Duodenal mucosa (tissue), 2 donors: ENCODE measurements around the gene MAMDC4.
"Not testable (repeated sequence)": the region's sequence is repeated elsewhere in the genome, so short reads cannot be mapped to it uniquely, and the experiment has no call there.

Experiments used
- H3K27ac ChIP-seq: one replicate; pipeline ENCODE4 v1.7.0; 2013; ENCODE audit warnings: low read depth, low read length
- H3K27me3 ChIP-seq, 2 donors: one replicate each; pipeline ENCODE4 v1.7.0; 2013; ENCODE audit warnings: low read length in 2 of 2, control low read depth in 1 of 2; ENCODE audit not compliant: insufficient read depth in 2 of 2, control insufficient read depth in 1 of 2
- H3K36me3 ChIP-seq, 2 donors: one replicate each; pipeline ENCODE4 v1.7.0; 2013; ENCODE audit warnings: low read length in 2 of 2, control low read depth in 1 of 2; ENCODE audit not compliant: insufficient read depth in 2 of 2, control insufficient read depth in 1 of 2
- H3K4me1 ChIP-seq, 2 donors: one replicate each; pipeline ENCODE4 v1.7.0; 2013; ENCODE audit warnings: low read length in 2 of 2, control low read depth in 1 of 2; ENCODE audit not compliant: insufficient read depth in 2 of 2, control insufficient read depth in 1 of 2
- H3K4me3 ChIP-seq, 2 donors: one replicate each; pipeline ENCODE4 v1.7.0; 2013; ENCODE audit warnings: low read length in 2 of 2, low read depth in 1 of 2
- H3K9ac ChIP-seq, 2 donors: one replicate each; pipeline ENCODE4 v1.7.0; 2013; ENCODE audit warnings: low read length in 2 of 2, low read depth in 1 of 2
- H3K9me3 ChIP-seq, 2 donors: one replicate each; pipeline ENCODE4 v1.7.0; 2013; ENCODE audit warnings: low read length in 2 of 2, control low read depth in 1 of 2; ENCODE audit not compliant: control insufficient read depth in 1 of 2

Gene MAMDC4

DNA sequence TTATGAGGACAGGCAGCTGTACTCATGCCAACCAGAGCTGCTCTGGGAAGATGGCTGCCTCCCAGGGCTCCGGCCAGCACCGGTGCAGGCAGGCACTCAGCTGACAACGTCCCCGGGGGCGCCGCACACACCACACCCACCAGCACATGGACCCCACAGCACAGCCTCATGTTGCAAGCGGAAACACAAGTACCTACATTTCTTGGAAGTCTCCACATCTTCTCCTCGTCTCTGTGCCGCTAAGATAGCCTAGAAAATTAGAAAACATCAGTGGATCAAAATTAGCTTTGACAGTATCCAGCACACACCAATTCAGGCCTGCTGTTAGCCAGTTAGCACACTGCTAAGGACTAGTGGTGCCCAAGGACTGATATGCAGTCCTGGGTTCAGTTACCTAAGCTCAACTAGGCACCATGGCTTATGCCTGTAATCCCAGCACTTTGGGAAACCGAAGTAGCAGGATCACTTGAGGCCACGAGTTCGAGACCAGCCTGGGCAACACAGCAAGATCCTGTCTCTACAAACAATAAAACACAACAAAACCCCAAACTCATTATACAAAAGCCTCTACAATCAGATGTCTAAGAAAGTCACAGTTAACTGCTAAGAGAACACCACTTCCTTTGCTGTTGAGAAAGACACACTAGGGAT lies 11.6 kb downstream of the MAMDC4 start:
- Histone ChIP-seq H3K9ac (no peak overlapping the region), H3K4me1 (peaks cover 31 to 54% of the 10 kb centered on the region in 2 donors)

DNA sequence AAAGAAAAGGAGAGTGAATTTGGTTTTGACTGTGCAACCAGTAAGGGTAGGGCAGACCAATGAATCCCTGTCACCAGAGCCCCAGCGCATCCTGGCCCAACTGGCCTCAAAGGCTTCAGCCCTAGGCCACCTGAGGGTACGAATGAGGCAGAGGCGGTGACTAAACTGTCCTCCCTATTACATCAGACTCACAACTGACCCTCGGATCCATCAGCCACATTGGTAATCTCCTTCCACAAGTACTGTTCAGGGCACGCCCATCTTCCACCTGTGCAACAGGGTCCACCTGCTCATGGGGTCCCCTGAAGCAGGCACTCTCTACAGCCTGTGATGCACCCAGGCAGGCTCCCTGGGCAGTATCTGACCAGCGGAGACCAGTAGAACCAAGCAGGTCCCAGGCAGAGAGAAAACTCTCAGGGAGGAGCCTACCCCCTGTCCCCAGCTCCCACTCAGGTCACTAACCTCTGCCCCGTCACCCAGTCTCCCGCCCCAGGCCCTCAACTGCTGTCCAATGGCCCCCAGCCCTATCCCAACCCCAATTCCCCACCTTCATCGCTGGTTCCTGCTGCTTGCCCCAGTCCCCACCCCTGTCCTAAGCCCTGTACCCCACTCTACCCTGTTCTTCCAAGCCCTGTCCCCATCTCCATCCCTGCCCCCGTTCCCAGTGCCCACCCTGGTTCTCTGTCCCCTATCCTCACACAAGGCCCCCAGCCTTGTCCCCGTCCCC lies 13.1 kb downstream of the MAMDC4 start:
- peak overlapping the region; percentile 75 to 84 for H3K4me3 ChIP-seq
- peak overlapping the region; percentile 70 to 81 for H3K9ac ChIP-seq
- no peaks in the 10 kb centered on the region for H3K9me3 ChIP-seq
- peak overlapping the region; percentile 74 for H3K27ac ChIP-seq
- peaks cover 20 to 40% of the 10 kb centered on the region in 2 donors for H3K4me1 ChIP-seq
- H3K36me3 ChIP-seq, result peaks cover 22 to 36% of the 10 kb centered on the region in 2 donors
- H3K27me3 ChIP-seq, result no peaks in the 10 kb centered on the region

More for the DNA sequence above, 11.6 kb downstream of the MAMDC4 start:
- Histone ChIP-seq H3K36me3 (peaks cover 22 to 36% of the 10 kb centered on the region in 2 donors), H3K27me3 (no peaks in the 10 kb centered on the region), H3K27ac (no peak overlapping the region), H3K4me3 (no peak overlapping the region), H3K9me3 (no peaks in the 10 kb centered on the region)

DNA sequence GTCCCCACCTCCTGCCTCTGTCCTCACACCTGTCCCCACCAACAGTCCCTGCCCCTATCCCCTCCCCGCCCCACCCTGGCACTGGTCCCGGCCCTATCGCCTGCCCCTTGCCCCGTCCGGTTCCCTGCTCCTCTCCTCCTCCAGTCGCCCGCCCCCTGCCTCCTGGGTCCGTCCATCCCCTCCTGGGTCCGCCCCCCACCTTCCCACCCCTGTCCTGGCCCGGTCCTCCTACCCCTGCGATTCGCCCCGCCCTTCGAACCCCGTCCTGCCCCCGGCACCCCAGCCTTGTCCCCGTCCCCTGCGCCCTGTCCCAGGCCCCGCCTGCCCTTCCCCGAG lies 13.6 kb downstream of the MAMDC4 start:
- peaks cover 16 to 36% of the 10 kb centered on the region in 2 donors for H3K4me1 ChIP-seq
- H3K27ac ChIP-seq, result peak overlapping the region; percentile 84
- no peaks in the 10 kb centered on the region for H3K27me3 ChIP-seq
- H3K36me3 ChIP-seq, result peaks cover 22 to 33% of the 10 kb centered on the region in 2 donors
- no peaks in the 10 kb centered on the region for H3K9me3 ChIP-seq
- peak overlapping the region; percentile 75 to 84 for H3K4me3 ChIP-seq
- peak overlapping the region; percentile 70 to 81 for H3K9ac ChIP-seq

DNA sequence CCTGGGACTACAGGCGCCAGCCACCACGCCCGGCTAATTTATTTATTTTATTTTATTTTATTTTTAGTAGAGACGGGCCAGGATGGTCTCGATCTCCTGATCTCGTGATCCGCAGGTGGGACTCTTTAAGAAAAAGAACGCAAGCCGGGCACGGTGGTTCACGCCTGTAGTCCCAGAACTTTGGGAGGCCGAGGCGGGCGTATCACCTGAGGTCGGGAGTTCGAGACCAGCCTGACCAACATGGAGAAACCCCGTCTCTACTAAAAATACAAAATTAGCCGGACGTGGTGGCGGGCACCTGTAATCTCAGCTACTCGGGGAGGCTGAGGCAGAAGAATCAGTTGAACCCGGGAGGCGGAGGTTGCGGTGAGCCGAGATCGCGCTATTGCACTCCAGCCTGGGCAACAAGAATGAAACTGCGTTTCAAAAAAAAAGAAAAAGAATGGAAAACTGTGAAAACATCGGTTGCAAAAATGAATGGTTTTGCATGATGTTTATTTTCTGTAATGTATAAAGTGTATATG lies 14.8 kb downstream of the MAMDC4 start:
- Histone ChIP-seq H3K9ac (peak overlapping the region in 1 of 2 donors; percentile 12), H3K4me1 (peaks cover 10 to 27% of the 10 kb centered on the region in 2 donors), H3K4me3 (peak overlapping the region in 1 of 2 donors; percentile 57), H3K36me3 (peaks cover 19 to 21% of the 10 kb centered on the region in 2 donors)
- not testable (repeated sequence) for H3K9me3 ChIP-seq, H3K27me3 ChIP-seq, H3K27ac ChIP-seq

GRCh38 chr9:136867480-136867879 lies 15.3 kb downstream of the MAMDC4 start:
- peaks cover 10 to 27% of the 10 kb centered on the region in 2 donors for H3K4me1 ChIP-seq
- H3K27ac ChIP-seq, result no peak overlapping the region
- no peak overlapping the region for H3K4me3 ChIP-seq

DNA sequence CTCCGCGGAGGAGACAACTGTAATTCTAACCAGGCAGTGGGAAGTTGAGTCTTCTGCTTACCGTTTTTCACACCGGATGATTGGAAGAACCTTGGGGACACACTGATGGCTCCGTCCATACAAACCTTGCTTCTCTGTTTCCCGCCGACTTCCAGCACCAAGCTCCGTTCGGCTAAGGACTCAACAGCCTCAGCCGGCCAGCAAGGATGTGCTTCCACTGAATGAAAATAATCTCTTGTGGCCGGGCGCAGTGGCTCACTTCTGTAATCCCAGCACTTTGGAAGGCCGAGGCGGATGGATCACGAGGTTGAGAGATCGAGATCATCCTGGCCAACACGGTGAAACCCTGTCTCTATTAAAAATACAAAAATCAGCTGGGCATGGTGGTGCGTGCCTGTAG lies 15.8 kb downstream of the MAMDC4 start:
- H3K4me3 ChIP-seq, result no peak overlapping the region
- H3K36me3 ChIP-seq, result peaks cover 9 to 12% of the 10 kb centered on the region in 2 donors
- no peak overlapping the region for H3K27ac ChIP-seq
- H3K9me3 ChIP-seq, result peaks cover 0 to 5% of the 10 kb centered on the region in 2 donors
- no peak overlapping the region for H3K9ac ChIP-seq
- no peaks in the 10 kb centered on the region for H3K27me3 ChIP-seq
- H3K4me1 ChIP-seq, result peaks cover 10 to 27% of the 10 kb centered on the region in 2 donors

More at GRCh38 chr9:136867480-136867879, 15.3 kb downstream of the MAMDC4 start:
- Histone ChIP-seq H3K36me3 (peaks cover 14 to 16% of the 10 kb centered on the region in 2 donors), H3K27me3 (no peaks in the 10 kb centered on the region), H3K9ac (no peak overlapping the region), H3K9me3 (peaks cover 0 to under 1% of the 10 kb centered on the region in 2 donors)

DNA sequence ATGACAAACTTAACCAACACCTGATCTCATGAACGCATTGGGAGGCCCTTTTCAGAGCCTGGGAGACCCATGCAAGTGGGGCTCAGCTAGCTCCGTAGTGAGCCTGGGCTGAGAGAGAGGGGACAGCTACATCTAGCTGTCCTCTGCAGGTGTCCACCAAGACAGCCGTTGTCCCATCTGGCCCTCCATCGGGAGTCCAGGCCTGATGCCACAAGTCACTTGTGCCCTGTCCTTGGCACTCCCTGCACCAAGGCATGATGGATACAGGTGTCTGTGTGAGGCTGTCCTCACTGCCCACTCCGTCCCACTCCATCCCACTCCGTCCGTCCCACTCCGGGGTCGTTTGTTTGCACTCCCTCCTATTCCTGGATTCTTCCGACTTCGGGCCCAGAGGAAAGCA lies 16.5 kb downstream of the MAMDC4 start:
- Histone ChIP-seq H3K9ac (no peak overlapping the region), H3K4me3 (no peak overlapping the region), H3K36me3 (peaks cover 2 to 4% of the 10 kb centered on the region in 2 donors), H3K27me3 (no peaks in the 10 kb centered on the region), H3K9me3 (peaks cover 0 to 5% of the 10 kb centered on the region in 2 donors), H3K27ac (no peak overlapping the region), H3K4me1 (peaks cover 10 to 22% of the 10 kb centered on the region in 2 donors)

GRCh38 chr9:136869611-136870010 lies 17.5 kb downstream of the MAMDC4 start:
- H3K4me3 ChIP-seq, H3K27ac ChIP-seq, H3K9ac ChIP-seq: not testable (repeated sequence)

DNA sequence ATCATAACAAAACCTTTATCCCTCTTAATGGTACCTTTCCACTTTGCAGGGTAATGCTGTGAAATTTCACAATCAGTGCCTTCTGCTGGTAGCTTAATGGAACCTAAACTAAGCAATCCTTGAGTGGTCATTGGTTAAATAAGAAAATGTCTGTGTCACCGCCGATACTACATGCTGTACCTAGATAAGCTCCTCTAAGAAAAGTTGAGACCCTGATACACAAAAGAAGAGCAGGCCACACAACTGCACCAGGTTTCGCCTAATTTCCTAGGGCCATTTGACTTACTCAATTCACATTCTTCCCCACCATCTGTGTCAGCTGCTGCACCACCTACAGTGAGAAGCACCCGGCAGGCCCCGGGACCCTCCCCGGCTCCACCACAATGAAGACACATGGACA lies 23.0 kb downstream of the MAMDC4 start:
- H3K4me1 ChIP-seq, result no peaks in the 10 kb centered on the region
- H3K4me3 ChIP-seq, result no peak overlapping the region
- H3K9me3 ChIP-seq, result peaks cover 0 to 5% of the 10 kb centered on the region in 2 donors
- H3K36me3 ChIP-seq, result no peaks in the 10 kb centered on the region
- no peaks in the 10 kb centered on the region for H3K27me3 ChIP-seq
- no peak overlapping the region for H3K9ac ChIP-seq
- H3K27ac ChIP-seq, result no peak overlapping the region

More at GRCh38 chr9:136869611-136870010, 17.5 kb downstream of the MAMDC4 start:
- not testable (repeated sequence) for H3K9me3 ChIP-seq, H3K36me3 ChIP-seq, H3K27me3 ChIP-seq
- peaks cover 9 to 14% of the 10 kb centered on the region in 2 donors for H3K4me1 ChIP-seq

DNA sequence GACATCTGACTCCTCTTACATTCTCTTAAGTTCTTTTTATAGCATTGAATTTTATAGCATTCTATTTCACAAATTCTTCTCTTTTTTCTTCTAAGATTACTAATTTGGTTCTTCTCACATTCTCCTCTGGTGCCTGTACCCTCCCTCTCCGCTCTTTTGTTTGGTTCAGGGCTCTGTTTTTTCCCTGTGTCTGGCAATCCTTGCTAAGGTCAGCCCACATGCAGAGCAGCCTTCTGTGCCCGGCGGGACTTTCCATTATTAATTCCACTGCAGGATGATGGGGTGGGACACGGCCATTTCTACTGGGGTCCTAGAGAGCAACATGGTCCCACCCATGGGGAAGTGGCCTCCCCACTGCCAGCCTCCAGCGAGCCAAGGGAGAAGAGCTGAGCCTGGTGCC lies 24.3 kb downstream of the MAMDC4 start:
- peaks cover 0 to 5% of the 10 kb centered on the region in 2 donors for H3K9me3 ChIP-seq
- no peak overlapping the region for H3K9ac ChIP-seq
- no peak overlapping the region for H3K4me3 ChIP-seq
- peaks cover 2 to 3% of the 10 kb centered on the region in 2 donors for H3K4me1 ChIP-seq
- no peaks in the 10 kb centered on the region for H3K36me3 ChIP-seq
- no peak overlapping the region for H3K27ac ChIP-seq
- no peaks in the 10 kb centered on the region for H3K27me3 ChIP-seq
